ENCODE results near the gene C4B.
"Not testable (repeated sequence)": the region's sequence is repeated elsewhere in the genome, so short reads cannot be mapped to it uniquely, and the experiment has no call there.

The C4B gene

DNA sequence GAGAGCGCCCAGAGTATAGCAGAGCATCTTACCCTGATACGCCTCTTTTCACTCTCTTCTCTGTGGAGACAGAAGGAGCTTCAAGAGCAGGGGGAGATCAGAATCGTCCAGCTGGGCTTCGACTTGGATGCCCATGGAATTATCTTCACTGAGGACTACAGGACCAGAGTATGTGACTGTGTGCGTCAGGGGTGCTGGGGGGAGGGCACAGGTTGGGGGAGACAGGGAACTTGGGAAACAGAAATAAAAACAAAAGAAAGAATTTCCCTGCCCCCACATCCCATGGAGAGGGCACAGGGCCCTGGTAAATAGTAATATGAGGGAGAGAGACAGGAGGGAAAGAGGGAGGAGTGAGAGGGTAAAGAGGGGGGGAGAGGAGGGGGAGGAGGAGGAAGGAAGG is 35.8 kb upstream of the C4B start:
- TF ChIP-seq, protein P1, sequence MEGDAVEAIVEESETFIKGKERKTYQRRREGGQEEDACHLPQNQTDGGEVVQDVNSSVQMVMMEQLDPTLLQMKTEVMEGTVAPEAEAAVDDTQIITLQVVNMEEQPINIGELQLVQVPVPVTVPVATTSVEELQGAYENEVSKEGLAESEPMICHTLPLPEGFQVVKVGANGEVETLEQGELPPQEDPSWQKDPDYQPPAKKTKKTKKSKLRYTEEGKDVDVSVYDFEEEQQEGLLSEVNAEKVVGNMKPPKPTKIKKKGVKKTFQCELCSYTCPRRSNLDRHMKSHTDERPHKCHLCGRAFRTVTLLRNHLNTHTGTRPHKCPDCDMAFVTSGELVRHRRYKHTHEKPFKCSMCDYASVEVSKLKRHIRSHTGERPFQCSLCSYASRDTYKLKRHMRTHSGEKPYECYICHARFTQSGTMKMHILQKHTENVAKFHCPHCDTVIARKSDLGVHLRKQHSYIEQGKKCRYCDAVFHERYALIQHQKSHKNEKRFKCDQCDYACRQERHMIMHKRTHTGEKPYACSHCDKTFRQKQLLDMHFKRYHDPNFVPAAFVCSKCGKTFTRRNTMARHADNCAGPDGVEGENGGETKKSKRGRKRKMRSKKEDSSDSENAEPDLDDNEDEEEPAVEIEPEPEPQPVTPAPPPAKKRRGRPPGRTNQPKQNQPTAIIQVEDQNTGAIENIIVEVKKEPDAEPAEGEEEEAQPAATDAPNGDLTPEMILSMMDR (IDR thresholded peaks at IDR 0.05), result no peak

- TF ChIP-seq, protein P1 (IDR thresholded peaks at IDR 0.05), result no peak
These were observed 35.2 kb upstream of the C4B start for GRCh38 chr6:31979238-31979898.

DNA sequence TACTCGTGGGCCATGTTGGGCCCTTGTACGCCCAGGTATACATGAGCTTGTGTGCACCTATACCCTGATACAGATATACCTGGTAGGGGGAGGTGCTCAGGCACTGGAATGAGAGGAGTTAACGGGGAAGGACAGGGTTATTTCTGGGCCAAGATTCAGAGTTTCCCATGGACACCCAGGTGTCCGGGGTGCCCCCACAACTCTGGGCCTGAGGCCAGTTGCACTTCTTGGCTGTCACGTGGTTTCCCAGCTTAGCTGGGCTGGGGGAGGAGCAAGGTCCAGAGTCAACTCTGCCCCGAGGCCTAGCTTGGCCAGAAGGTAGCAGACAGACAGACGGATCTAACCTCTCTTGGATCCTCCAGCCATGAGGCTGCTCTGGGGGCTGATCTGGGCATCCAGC is 32.9 kb upstream of the C4B start, which contains the start of gene C4A:
TSS of gene C4A (plus strand) at position 314 of the 400 bp plus-strand sequence. CDS start at position 365, 51 bp downstream.
- TF ChIP-seq, protein P1 (IDR thresholded peaks at IDR 0.05), result not testable (repeated sequence)

DNA sequence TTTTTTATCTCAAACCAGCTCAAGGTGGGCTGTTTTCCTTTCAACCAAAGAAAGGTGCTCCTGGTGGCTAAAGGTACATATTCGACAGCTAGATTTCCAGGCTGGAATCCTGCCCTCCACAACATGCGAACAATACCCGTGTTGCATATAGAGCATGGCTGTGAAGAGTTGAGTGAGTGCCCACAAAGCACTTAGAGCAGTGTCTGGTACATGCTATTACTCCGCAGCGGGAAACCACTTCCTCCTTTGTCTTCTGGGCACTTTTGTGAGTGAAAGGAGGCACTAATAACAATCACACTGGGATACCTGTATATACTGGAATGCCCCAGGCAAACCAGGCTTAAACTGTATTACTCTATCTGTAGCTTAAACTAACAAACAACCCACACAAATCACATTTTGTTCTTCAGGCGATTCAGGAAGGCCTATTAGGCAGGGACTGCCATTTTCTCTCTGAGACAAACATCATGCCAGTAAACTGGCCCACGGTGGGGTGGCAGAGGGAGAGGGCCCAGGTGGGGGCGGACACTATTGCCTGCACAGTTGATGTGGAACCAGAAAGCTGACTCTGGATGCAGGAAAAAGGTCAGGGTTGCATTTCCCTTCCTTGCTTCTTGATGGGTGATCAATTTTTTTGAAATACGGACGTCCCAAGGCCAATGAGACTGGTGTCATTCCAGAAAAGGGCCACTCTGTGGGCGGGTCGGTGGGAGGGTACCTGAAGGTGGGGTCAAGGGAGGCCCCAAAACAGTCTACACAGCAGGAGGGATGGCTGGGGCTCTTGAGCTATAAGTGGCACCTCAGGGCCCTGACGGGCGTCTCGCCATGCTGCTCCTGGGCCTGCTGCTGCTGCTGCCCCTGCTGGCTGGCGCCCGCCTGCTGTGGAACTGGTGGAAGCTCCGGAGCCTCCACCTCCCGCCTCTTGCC is 23.3 kb downstream of the C4B start, which contains the start of gene CYP21A2:
TSS of gene CYP21A2 (plus strand) at position 818 of the 927 bp plus-strand sequence. CDS start at position 826, 8 bp downstream.
- TF ChIP-seq, protein P1 (IDR thresholded peaks at IDR 0.05), result not testable (repeated sequence)

GRCh38 chr6:32045811-32046449 is 31.3 kb downstream of the C4B start:
- TF ChIP-seq, protein P1 (IDR thresholded peaks at IDR 0.05), result no peak

GRCh38 chr6:32046450-32047083 is 32.0 kb downstream of the C4B start:
- TF ChIP-seq, protein P1 (IDR thresholded peaks at IDR 0.05), result no peak

GRCh38 chr6:32047084-32047478 is 32.5 kb downstream of the C4B start:
- TF ChIP-seq, protein P1 (IDR thresholded peaks at IDR 0.05), result no peak
